K562 (cell line): ENCODE data around the gene H2BK1. TPM values are rescaled to one million over a fixed set of nuclear protein-coding genes. Genes with fewer than 3 reads are reported as not detected.
A peak's percentile ranks its signal among the peaks of the same experiment; 100 is the strongest.

Experiments used
- ATF1 ChIP-seq, 2 experiments: fragments of 450-650 bp in 1 of 2; IDR thresholded peaks; 2 replicates each; pipeline ENCODE4 v1.6.1; 2016; ENCODE audit warnings: missing compliant biosample characterization in 1 of 2, missing genetic modification characterization in 1 of 2
- CBX5 ChIP-seq: IDR thresholded peaks from 2 replicates; pipeline ENCODE4 v1.6.1; 2014; ENCODE audit warnings: low read depth, borderline replicate concordance
- ELF4 ChIP-seq: fragments of 450-650 bp; formaldehyde crosslinking; IDR thresholded peaks from 2 replicates; pipeline ENCODE4 v1.4.0; 2022; ENCODE audit warnings: missing genetic modification characterization
- HOMEZ ChIP-seq: fragments of 250-450 bp; sonication (Bioruptor Pico); IDR thresholded peaks from 2 replicates; pipeline ENCODE4 v1.4.0; 2020; ENCODE audit warnings: mild to moderate bottlenecking, moderate library complexity
- SLC30A9 ChIP-seq: fragments of 250-450 bp; sonication (Bioruptor Pico); IDR thresholded peaks from 2 replicates; pipeline ENCODE4 v1.8.0; 2022; ENCODE audit warnings: mild to moderate bottlenecking, moderate library complexity
- TARDBP ChIP-seq: fragments of 450-650 bp; IDR thresholded peaks from 2 replicates; pipeline ENCODE4 v1.6.1; 2016
- TBL1XR1 ChIP-seq, 2 experiments: IDR thresholded peaks; 2 replicates each; pipeline ENCODE4 v1.6.1; 2012; ENCODE audit warnings: improper control_type of control experiment in 2 of 2, low read length in 2 of 2, mild to moderate bottlenecking in 1 of 2
- USF1 ChIP-seq: sonication (generic); formaldehyde crosslinking; IDR thresholded peaks from 2 replicates; pipeline ENCODE4 v1.9.0; 2022; ENCODE audit warnings: mild to moderate bottlenecking, missing genetic modification reagents
- ZNF124 ChIP-seq: sonication (generic); formaldehyde crosslinking; IDR thresholded peaks from 2 replicates; pipeline ENCODE4 v1.8.1; 2022; ENCODE audit warnings: missing genetic modification reagents
- ZNF395 ChIP-seq: fragments of 200-800 bp; sonication (Bioruptor generic); IDR thresholded peaks from 2 replicates; pipeline ENCODE4 v1.6.1; 2017; ENCODE audit warnings: missing genetic modification characterization, missing compliant biosample characterization
- ZNF584 ChIP-seq: fragments of 200-800 bp; sonication (Bioruptor generic); IDR thresholded peaks from 2 replicates; pipeline ENCODE4 v1.6.1; 2016; ENCODE audit warnings: low read depth, mild to moderate bottlenecking, missing genetic modification characterization, missing compliant biosample characterization
- ZNF77 ChIP-seq: fragments of 250-450 bp; sonication (Bioruptor Pico); IDR thresholded peaks from 2 replicates; pipeline ENCODE4 v1.5.0; 2020
- polyA plus RNA-seq, 8 experiments: library from polyadenylated mRNA; depleted of rRNA in 4 of 8; stranded (reverse) in 5 of 8; unstranded in 3 of 8; fragments of >200 nt; fragmentation: Nextera tagmentation in 2 of 8; fragmentation: Illumina TruSeq in 1 of 8; extraction: Ambion mirVana in 2 of 8; extraction: Trizol in 1 of 8; gene quantifications; 2 replicates each; pipeline versions ENCODE4 v1.2.1 to v1.2.3, GENCODE V29; 2011 to 2014; ENCODE audit warnings: inconsistent platforms in 1 of 8, missing spikeins in 1 of 8
- total RNA-seq, 7 experiments: library from RNA; depleted of rRNA in 6 of 7; stranded (reverse); fragments of >200 nt in 6 of 7; fragmentation: Illumina TruSeq in 2 of 7; extraction: Trizol in 2 of 7; gene quantifications; 2 replicates each; pipeline versions ENCODE4 v1.2.1 to v1.2.3, GENCODE V29; 2011 to 2021; ENCODE audit warnings: low replicate concordance in 1 of 7
- TF ChIP-seq, protein P1 (sequence below): fragments of 450-650 bp; IDR thresholded peaks from 2 replicates; pipeline ENCODE4 v1.6.1; 2017; ENCODE audit warnings: antibody characterized with exemption, mild to moderate bottlenecking
- TF ChIP-seq, protein P2 (sequence below): fragments of 250-450 bp; sonication (Bioruptor Pico); IDR thresholded peaks from 2 replicates; pipeline ENCODE4 v1.8.0; 2022; ENCODE audit warnings: moderate library complexity, mild to moderate bottlenecking, inconsistent platforms

Gene H2BK1
- total and polyA plus RNA-seq, 9 of the 15 experiments (the other 6 are each of a cell fraction or from before 2014, with no cell fraction given), result not detected

GRCh38 chr7:151226875-151227782, 16.8 kb upstream of the H2BK1 start, which contains the start of gene ABCF2 (continued):
- TF ChIP-seq, protein P1, sequence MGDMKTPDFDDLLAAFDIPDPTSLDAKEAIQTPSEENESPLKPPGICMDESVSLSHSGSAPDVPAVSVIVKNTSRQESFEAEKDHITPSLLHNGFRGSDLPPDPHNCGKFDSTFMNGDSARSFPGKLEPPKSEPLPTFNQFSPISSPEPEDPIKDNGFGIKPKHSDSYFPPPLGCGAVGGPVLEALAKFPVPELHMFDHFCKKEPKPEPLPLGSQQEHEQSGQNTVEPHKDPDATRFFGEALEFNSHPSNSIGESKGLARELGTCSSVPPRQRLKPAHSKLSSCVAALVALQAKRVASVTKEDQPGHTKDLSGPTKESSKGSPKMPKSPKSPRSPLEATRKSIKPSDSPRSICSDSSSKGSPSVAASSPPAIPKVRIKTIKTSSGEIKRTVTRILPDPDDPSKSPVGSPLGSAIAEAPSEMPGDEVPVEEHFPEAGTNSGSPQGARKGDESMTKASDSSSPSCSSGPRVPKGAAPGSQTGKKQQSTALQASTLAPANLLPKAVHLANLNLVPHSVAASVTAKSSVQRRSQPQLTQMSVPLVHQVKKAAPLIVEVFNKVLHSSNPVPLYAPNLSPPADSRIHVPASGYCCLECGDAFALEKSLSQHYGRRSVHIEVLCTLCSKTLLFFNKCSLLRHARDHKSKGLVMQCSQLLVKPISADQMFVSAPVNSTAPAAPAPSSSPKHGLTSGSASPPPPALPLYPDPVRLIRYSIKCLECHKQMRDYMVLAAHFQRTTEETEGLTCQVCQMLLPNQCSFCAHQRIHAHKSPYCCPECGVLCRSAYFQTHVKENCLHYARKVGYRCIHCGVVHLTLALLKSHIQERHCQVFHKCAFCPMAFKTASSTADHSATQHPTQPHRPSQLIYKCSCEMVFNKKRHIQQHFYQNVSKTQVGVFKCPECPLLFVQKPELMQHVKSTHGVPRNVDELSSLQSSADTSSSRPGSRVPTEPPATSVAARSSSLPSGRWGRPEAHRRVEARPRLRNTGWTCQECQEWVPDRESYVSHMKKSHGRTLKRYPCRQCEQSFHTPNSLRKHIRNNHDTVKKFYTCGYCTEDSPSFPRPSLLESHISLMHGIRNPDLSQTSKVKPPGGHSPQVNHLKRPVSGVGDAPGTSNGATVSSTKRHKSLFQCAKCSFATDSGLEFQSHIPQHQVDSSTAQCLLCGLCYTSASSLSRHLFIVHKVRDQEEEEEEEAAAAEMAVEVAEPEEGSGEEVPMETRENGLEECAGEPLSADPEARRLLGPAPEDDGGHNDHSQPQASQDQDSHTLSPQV, result peak; percentile 58; the same call in 1 of the 2 replicates
- no peak for TF ChIP-seq ZNF584 (CRISPR knock-in tag)
- TF ChIP-seq USF1 (CRISPR knock-in tag), result peak; percentile 72
- TF ChIP-seq HOMEZ (CRISPR knock-in tag), result no peak
- TF ChIP-seq ATF1 (CRISPR knock-in tag; IDR thresholded peaks at IDR 0.05), result peak; percentile 95
- peak; percentile 100 for TF ChIP-seq ATF1 (tag; IDR thresholded peaks at IDR 0.05)
- TF ChIP-seq, protein P2, sequence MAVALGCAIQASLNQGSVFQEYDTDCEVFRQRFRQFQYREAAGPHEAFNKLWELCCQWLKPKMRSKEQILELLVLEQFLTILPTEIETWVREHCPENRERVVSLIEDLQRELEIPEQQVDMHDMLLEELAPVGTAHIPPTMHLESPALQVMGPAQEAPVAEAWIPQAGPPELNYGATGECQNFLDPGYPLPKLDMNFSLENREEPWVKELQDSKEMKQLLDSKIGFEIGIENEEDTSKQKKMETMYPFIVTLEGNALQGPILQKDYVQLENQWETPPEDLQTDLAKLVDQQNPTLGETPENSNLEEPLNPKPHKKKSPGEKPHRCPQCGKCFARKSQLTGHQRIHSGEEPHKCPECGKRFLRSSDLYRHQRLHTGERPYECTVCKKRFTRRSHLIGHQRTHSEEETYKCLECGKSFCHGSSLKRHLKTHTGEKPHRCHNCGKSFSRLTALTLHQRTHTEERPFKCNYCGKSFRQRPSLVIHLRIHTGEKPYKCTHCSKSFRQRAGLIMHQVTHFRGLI, result no peak; the same call in 1 of the 2 replicates
- TF ChIP-seq ZNF124 (CRISPR knock-in tag), result no peak
- no peak for TF ChIP-seq ZNF77 (CRISPR knock-in tag)
- peak; percentile 83 to 84 for TF ChIP-seq TBL1XR1 (IDR thresholded peaks at IDR 0.05; ENCODE audit: low read length in 2 of 2)
- TF ChIP-seq SLC30A9 (CRISPR knock-in tag), result no peak
- TF ChIP-seq TARDBP, result no peak
- peak; percentile 86; the same call in 1 of the 2 replicates for TF ChIP-seq ELF4
- TF ChIP-seq CBX5, result no peak
- peak; percentile 62; the same call in 1 of the 2 replicates for TF ChIP-seq ZNF395 (CRISPR knock-in tag)
